ENCODE results near the gene NOSTRIN.

Gene NOSTRIN

GRCh38 chr2:168889635-168890005 is 87.2 kb downstream of the NOSTRIN start:
- no peak for DNase-seq

- peak; percentile 85 to 88 for DNase-seq
Observed at GRCh38 chr2:168890006-168890782, 87.8 kb downstream of the NOSTRIN start, which contains the start of gene SPC25. Gene SPC25 (minus strand): TSS chr2:168890430. CDS start chr2:168889519, 911 bp downstream.

GRCh38 chr2:168892327-168892726 is 89.9 kb downstream of the NOSTRIN start:
- no peak for DNase-seq

- DNase-seq = no peak
Observed at GRCh38 chr2:168894101-168894500, 91.7 kb downstream of the NOSTRIN start.

GRCh38 chr2:168894720-168895119 is 92.3 kb downstream of the NOSTRIN start:
- no peak for DNase-seq

GRCh38 chr2:168895771-168896170 is 93.3 kb downstream of the NOSTRIN start:
- DNase-seq = no peak

- DNase-seq = no peak
Observed at GRCh38 chr2:168896783-168897182, 94.3 kb downstream of the NOSTRIN start.

GRCh38 chr2:168897449-168897848 is 95.0 kb downstream of the NOSTRIN start:
- no peak for DNase-seq

- no peak for DNase-seq
Observed at GRCh38 chr2:168901003-168901402, 98.6 kb downstream of the NOSTRIN start, which contains the start of gene G6PC2. Gene G6PC2 (plus strand): TSS chr2:168901291. CDS start chr2:168901332, 41 bp downstream.

- no peak for DNase-seq
Observed at GRCh38 chr2:168903888-168904287, 101.5 kb downstream of the NOSTRIN start.

- no peak for DNase-seq
Observed at GRCh38 chr2:168904358-168904757, 101.9 kb downstream of the NOSTRIN start.

- no peak for DNase-seq
Observed at GRCh38 chr2:168907940-168908662, 105.7 kb downstream of the NOSTRIN start.

GRCh38 chr2:168910330-168910729 is 107.9 kb downstream of the NOSTRIN start:
- DNase-seq = no peak

GRCh38 chr2:168912466-168912865 is 110.0 kb downstream of the NOSTRIN start:
- no peak for DNase-seq

- no peak for DNase-seq
Observed at GRCh38 chr2:168912901-168913369, 110.5 kb downstream of the NOSTRIN start.

GRCh38 chr2:168913495-168913894 is 111.1 kb downstream of the NOSTRIN start:
- no peak for DNase-seq

All from stimulated activated CD4-positive, alpha-beta T cell treated with anti-CD3 and anti-CD28 coated beads, Interleukin-2, amount 100 ng/mL, for 24 hours (primary cell).